Skeletal muscle tissue (tissue), 4 donors: ENCODE measurements around the gene GAP43. TPM values are rescaled to one million over a fixed set of nuclear protein-coding genes. Genes with fewer than 3 reads are reported as not detected.

Source experiments
- H3K27ac ChIP-seq: one replicate; pipeline ENCODE4 v1.7.0; 2013; ENCODE audit warnings: mild to moderate bottlenecking, low read depth, low read length, inconsistent platforms
- H3K27me3 ChIP-seq, 3 donors: one replicate each; pipeline ENCODE4 v1.7.0; 2013; ENCODE audit warnings: low read length in 3 of 3; ENCODE audit not compliant: control insufficient read depth in 3 of 3, insufficient read depth in 3 of 3
- H3K36me3 ChIP-seq, 3 donors: one replicate each; pipeline ENCODE4 v1.7.0; 2013; ENCODE audit warnings: low read length in 3 of 3; ENCODE audit not compliant: control insufficient read depth in 3 of 3, insufficient read depth in 3 of 3
- H3K4me1 ChIP-seq, 3 donors: one replicate each; pipeline ENCODE4 v1.7.0; 2013; ENCODE audit warnings: low read length in 3 of 3, mild to moderate bottlenecking in 3 of 3; ENCODE audit not compliant: control insufficient read depth in 3 of 3, insufficient read depth in 3 of 3
- H3K4me3 ChIP-seq, 3 donors: one replicate each; pipeline ENCODE4 v1.7.0; 2013; ENCODE audit warnings: low read length in 3 of 3
- H3K9ac ChIP-seq, 3 donors: one replicate each; pipeline ENCODE4 v1.7.0; 2013; ENCODE audit warnings: low read length in 3 of 3, mild to moderate bottlenecking in 3 of 3, moderate library complexity in 2 of 3, low read depth in 1 of 3
- H3K9me3 ChIP-seq, 3 donors: one replicate each; pipeline ENCODE4 v1.7.0; 2013; ENCODE audit warnings: low read length in 3 of 3; ENCODE audit not compliant: control insufficient read depth in 3 of 3
- total RNA-seq: library from RNA; depleted of rRNA; stranded (reverse); fragments of >200 nt; gene quantifications from one replicate; pipeline ENCODE4 v1.2.3, GENCODE V29; 2014
- donor health status: Osteomylitis.

Gene GAP43
- total RNA-seq, 1 donor from 2014 or later, result 1.0 TPM

DNA sequence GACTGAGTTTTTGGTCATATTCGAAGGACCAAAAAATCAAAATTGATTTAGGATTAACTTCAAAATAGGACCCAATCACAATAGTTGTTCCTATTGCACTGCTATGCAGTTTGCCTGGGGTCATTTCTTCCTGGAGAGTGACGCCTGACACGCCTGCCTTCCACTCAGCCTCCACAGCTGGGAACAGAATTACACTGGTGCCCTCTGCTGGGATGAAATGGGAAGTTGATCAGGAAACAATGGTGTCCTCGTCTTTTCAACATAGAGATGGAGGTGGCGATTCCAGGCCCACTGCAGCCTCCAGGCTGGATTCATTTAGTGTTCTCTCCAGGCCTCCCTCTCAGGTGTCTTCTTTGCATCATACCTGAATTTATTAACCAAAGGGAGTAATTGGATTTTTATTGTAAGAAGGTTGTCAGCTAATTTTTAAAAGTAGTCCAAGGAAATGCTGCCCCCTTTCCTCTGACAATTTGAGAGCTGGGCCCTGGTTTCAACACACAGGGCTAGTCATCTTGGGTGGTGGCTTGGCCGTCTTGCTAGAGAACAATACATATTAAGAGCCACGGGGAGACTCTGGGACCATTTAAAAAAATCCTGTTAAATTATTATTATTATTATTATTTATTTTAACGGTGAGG lies 69.7 kb downstream of the GAP43 start:
- no peak overlapping the region for H3K4me3 ChIP-seq
- H3K27me3 ChIP-seq, result no peaks in the 10 kb centered on the region
- no peaks in the 10 kb centered on the region for H3K36me3 ChIP-seq
- H3K9ac ChIP-seq, result no peak overlapping the region
- H3K4me1 ChIP-seq, result no peaks in the 10 kb centered on the region
- H3K27ac ChIP-seq, result no peak overlapping the region
- H3K9me3 ChIP-seq, result no peaks in the 10 kb centered on the region

DNA sequence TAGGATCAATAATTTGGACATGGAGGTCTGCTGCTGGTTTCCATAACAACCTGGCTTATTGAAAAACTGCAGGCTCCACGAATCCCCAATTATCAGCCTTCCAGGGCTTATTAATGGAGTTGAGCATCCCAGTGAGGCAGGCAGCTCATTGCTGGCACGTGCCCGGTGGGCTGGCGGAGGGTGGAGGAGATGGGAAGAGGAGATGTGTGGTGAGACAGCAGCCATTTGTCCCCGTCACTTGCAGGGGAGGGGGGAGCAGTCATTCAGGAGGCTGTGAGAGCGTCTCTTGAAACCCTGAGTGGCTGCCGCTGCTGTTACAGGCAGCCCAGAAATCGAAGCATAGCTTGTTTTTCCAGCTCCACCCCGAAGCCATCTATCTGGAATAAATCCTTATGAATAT lies 70.6 kb downstream of the GAP43 start:
- no peaks in the 10 kb centered on the region for H3K27me3 ChIP-seq
- H3K9me3 ChIP-seq, result no peaks in the 10 kb centered on the region
- no peak overlapping the region for H3K9ac ChIP-seq
- no peaks in the 10 kb centered on the region for H3K36me3 ChIP-seq
- H3K4me3 ChIP-seq, result no peak overlapping the region
- H3K27ac ChIP-seq, result no peak overlapping the region
- no peaks in the 10 kb centered on the region for H3K4me1 ChIP-seq

DNA sequence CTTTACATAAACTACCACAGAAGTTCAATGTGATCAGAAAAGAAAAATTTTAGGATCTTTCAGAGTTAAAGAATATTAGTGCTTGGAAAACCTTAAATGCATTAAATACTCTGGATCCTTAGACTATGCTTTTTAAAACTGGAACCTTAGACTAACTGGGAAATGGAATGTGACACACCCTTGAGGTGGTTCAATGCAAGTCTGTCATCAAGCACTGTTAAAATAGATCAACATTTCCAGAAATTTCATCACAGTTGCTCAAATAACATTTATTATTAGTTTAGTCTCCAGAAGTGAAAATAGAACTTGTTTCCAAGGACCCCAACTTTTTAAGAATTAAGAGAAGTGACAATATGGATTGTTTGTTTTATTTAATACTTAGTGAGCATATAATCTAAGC lies 71.8 kb downstream of the GAP43 start:
- H3K4me3 ChIP-seq, result no peak overlapping the region
- H3K27ac ChIP-seq, result no peak overlapping the region
- H3K9me3 ChIP-seq, result no peaks in the 10 kb centered on the region

DNA sequence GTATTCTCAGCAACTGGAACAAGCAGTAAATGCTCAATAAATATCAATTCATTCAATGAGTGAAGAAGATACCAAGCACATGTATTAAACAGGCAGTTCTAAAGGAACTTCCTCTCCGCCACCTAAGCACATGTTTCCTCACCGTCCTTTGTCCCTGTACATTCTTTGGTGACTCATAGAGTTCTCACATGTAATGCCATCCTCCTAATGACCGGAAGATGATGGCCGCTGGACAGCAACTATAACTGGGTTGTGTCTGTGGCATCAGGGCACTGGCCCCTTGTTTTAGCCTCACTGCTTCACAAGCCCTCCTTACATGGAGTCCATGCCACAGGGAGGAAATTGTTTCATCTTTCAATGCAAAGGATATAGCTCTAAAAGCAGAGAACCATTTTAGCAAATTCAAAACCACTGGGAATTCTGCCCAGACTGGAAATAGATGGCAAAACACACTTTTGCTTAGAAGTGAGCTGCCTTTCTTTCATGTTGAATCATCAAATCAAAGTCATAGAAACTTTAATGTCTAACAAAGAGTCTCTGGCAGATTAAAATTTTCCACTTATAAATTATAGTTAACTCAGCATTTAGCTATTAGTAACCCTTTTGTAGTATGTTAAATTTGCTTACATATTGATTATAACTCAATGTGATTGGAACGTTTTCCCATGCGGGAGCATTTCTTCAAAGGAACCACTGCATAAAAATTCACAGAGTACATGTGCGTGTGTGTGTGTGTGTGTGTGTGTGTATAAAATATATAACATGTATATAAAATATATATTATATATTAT lies 74.1 kb downstream of the GAP43 start:
- no peaks in the 10 kb centered on the region for H3K27me3 ChIP-seq
- H3K9ac ChIP-seq, result no peak overlapping the region
- no peak overlapping the region for H3K27ac ChIP-seq
- no peaks in the 10 kb centered on the region for H3K4me1 ChIP-seq
- H3K36me3 ChIP-seq, result no peaks in the 10 kb centered on the region
- no peak overlapping the region for H3K4me3 ChIP-seq
- H3K9me3 ChIP-seq, result no peaks in the 10 kb centered on the region

More for the DNA sequence above, 71.8 kb downstream of the GAP43 start:
- H3K9ac ChIP-seq, result no peak overlapping the region
- H3K4me1 ChIP-seq, result no peaks in the 10 kb centered on the region
- no peaks in the 10 kb centered on the region for H3K27me3 ChIP-seq
- H3K36me3 ChIP-seq, result no peaks in the 10 kb centered on the region

DNA sequence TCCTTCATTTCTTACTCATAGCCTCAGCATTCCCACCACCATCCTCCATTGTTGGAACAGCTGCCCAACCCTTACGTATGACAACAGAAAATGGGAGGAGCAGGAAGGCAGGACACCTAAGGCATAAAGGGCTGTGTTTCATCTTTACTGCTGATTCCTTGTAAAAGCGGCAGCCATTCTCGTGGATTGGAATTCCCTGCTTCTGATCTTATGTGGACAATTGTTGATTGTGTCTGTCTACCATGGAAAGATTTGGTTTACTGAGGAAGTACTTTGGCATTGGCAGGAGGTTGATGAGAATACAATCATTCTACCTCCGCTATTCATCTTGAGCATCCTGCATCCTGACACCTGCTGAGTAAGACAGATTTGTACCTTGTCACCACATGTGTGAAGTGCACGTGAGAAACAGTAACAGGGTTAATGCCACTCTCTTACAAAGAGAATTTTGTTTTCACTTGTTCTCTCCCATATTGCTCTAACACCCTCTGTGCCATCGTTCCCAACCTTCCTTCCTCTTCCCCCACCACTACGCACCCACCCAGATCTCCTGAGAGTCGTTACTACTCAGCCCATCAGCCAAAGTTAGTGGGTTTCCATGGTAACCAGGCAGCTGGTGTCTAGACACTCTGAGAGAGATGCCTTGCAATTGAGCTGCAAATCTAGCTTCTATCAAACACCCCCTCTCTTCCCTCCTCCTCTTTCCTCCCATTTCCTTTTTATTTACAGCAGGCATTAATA lies 75.7 kb downstream of the GAP43 start:
- Histone ChIP-seq H3K9me3 (no peaks in the 10 kb centered on the region), H3K27me3 (no peaks in the 10 kb centered on the region), H3K36me3 (no peaks in the 10 kb centered on the region), H3K27ac (no peak overlapping the region), H3K4me1 (no peaks in the 10 kb centered on the region), H3K9ac (no peak overlapping the region), H3K4me3 (no peak overlapping the region)

DNA sequence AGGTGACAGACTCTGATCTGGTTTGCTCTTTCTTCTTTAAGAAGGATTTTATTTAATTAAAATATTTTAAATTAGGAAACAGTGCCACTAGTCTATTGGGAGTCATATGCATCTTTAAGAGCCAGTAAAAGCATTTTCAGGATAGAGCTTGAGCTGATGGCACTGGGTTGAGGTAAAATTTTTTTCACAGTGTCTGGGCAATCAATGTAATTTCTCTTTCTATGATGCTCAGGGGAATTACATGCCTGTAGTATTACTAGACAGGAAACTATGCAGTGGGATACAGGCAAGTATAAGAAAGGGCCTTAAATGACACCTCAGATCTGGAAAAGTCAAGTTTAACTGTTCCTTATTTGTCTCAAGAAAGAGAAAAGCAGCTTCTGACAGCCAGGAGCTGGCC lies 76.4 kb downstream of the GAP43 start:
- no peak overlapping the region for H3K4me3 ChIP-seq
- no peak overlapping the region for H3K27ac ChIP-seq
- H3K4me1 ChIP-seq, result no peaks in the 10 kb centered on the region
- no peaks in the 10 kb centered on the region for H3K36me3 ChIP-seq
- no peaks in the 10 kb centered on the region for H3K27me3 ChIP-seq
- no peak overlapping the region for H3K9ac ChIP-seq
- H3K9me3 ChIP-seq, result no peaks in the 10 kb centered on the region

DNA sequence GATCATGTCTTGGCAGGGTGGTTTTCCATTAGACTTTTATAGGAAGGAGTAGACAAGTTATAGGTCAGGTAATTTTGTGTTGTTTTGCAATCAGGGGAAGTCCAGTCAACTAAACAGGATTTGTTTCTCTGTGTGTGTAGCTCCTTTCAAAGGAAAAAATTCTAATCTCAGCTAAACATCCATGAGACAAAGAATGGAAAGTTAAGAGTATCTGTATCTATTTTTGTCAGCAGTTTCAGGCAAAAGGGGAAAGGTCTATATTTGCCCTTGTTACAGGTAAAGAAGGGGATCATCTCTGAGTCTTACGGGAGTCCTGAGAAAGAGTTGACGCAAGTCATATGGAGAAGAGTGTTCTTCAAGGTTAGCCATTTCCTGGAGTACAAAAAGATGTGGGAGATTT lies 79.3 kb downstream of the GAP43 start:
- H3K4me3 ChIP-seq, result no peak overlapping the region
- H3K4me1 ChIP-seq, result no peaks in the 10 kb centered on the region
- H3K9ac ChIP-seq, result no peak overlapping the region
- no peaks in the 10 kb centered on the region for H3K36me3 ChIP-seq
- no peak overlapping the region for H3K27ac ChIP-seq
- no peaks in the 10 kb centered on the region for H3K27me3 ChIP-seq
- H3K9me3 ChIP-seq, result no peaks in the 10 kb centered on the region

DNA sequence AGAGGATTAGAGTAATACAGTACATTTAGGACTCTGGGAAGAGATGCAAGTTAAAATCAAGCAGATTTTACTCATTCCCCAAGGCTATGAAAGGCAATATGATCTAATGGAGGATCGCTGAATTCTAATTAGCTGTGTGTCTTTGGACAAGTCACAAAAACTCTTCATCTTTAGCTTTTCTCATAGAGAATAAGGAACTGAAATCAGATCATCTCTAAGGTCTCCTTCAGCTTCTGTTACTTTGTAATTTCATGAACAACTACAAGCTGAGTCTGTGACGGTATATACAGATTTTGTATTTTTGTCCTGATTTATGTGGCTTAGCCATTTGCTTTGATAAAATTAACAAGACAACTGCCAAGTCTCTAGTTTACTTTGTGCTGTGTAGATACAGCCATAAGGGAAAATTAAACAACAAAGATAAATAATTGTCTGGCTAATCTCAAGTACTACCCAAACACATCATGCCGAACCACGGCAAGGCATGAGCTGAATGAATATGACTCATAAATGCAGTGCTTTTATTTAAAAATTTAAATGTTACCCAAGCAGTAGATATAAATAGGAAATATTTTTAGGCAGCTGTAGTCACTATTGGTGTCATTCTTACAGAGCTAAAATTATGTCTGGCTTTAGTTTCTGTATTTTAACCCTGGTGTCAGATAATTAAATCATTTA lies 81.5 kb downstream of the GAP43 start:
- H3K27me3 ChIP-seq, result no peaks in the 10 kb centered on the region
- no peak overlapping the region for H3K9ac ChIP-seq
- no peaks in the 10 kb centered on the region for H3K36me3 ChIP-seq

DNA sequence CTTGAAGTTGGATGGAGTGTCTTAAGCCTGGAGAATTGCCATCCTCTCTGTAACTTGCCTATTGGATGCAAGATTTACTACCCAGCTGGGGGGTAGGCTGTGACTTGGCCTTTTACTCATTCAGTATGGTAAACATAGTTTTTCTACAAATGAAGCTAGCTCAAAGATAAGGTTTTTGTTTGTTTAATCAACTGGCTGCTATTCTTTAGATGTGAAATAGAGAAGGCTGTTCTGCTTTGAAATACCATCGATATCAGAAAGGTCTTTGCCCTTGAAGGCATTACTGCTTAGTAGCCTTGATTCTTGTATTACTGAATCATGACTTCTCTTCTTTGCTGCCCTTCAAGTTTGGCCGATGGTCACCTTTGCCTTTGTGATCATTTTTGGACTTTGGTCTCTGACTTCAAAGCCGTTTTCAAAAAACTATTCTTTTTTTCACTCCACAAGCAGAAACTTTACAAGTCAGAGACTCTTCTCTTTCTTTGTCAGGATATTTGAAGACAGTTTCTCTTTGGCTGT lies 83.1 kb downstream of the GAP43 start:
- H3K36me3 ChIP-seq, result no peaks in the 10 kb centered on the region
- no peaks in the 10 kb centered on the region for H3K27me3 ChIP-seq
- no peak overlapping the region for H3K9ac ChIP-seq
- no peak overlapping the region for H3K27ac ChIP-seq
- no peaks in the 10 kb centered on the region for H3K9me3 ChIP-seq
- H3K4me1 ChIP-seq, result no peaks in the 10 kb centered on the region
- H3K4me3 ChIP-seq, result no peak overlapping the region

More for the DNA sequence above, 81.5 kb downstream of the GAP43 start:
- Histone ChIP-seq H3K9me3 (no peaks in the 10 kb centered on the region), H3K4me3 (no peak overlapping the region), H3K27ac (no peak overlapping the region), H3K4me1 (no peaks in the 10 kb centered on the region)
